Lower lobe of right lung (tissue), 2 donors: ENCODE measurements around the gene PARP15. TPM values are rescaled to one million over a fixed set of nuclear protein-coding genes. Genes with fewer than 3 reads are reported as not detected.
"Not testable (repeated sequence)": the region's sequence is repeated elsewhere in the genome, so short reads cannot be mapped to it uniquely, and the experiment has no call there.

ENCODE experiments used
- ATAC-seq, 2 donors: fragments of 200-7000 bp; cut with Tn5 transposase; one replicate each; pipeline ENCODE4 v1.9.1; 2020 to 2022; ENCODE audit warnings: mild to moderate bottlenecking in 2 of 2, moderate library complexity in 2 of 2
- DNase-seq: peaks from one replicate; pipeline ENCODE4 v3.0.0-alpha.2; 2020
- H3K27ac ChIP-seq: fragments of 200-600 bp; one replicate; pipeline ENCODE4 v1.8.0; 2022
- H3K27me3 ChIP-seq: fragments of 200-600 bp; one replicate; pipeline ENCODE4 v1.8.0; 2022; ENCODE audit warnings: low read depth
- H3K36me3 ChIP-seq: fragments of 200-600 bp; one replicate; pipeline ENCODE4 v1.8.0; 2022; ENCODE audit warnings: mild to moderate bottlenecking
- H3K4me1 ChIP-seq: fragments of 200-600 bp; one replicate; pipeline ENCODE4 v1.8.0; 2022
- H3K4me3 ChIP-seq: fragments of 200-600 bp; one replicate; pipeline ENCODE4 v1.8.0; 2022; ENCODE audit warnings: mild to moderate bottlenecking
- H3K9me3 ChIP-seq: fragments of 200-600 bp; one replicate; pipeline ENCODE4 v1.8.0; 2022
- intact Hi-C: fragments of 100-400 bp; cut with DNase I; formaldehyde crosslinking; loops from one replicate; pipeline ENCODE4 v1.11.0; 2022
- total RNA-seq: library from RNA; stranded (reverse); fragmentation: NEBNext Ultra II Directional; extraction: Animal tissue kit (Norgen Biotek cat#: 25700); gene quantifications from one replicate; pipeline ENCODE4 v1.2.1, GENCODE V29; 2021
- TF ChIP-seq, protein P1 (sequence below): fragments of 200-600 bp; IDR thresholded peaks from one replicate; pipeline ENCODE4 v1.8.0; 2022; ENCODE audit warnings: antibody characterized with exemption, mild to moderate bottlenecking
- donor health status: DM: no; HTN: yes; CAD: no; lungs with severe emphysema.

Gene PARP15
- total RNA-seq, 1 donor from 2014 or later = 11.4 TPM

DNA sequence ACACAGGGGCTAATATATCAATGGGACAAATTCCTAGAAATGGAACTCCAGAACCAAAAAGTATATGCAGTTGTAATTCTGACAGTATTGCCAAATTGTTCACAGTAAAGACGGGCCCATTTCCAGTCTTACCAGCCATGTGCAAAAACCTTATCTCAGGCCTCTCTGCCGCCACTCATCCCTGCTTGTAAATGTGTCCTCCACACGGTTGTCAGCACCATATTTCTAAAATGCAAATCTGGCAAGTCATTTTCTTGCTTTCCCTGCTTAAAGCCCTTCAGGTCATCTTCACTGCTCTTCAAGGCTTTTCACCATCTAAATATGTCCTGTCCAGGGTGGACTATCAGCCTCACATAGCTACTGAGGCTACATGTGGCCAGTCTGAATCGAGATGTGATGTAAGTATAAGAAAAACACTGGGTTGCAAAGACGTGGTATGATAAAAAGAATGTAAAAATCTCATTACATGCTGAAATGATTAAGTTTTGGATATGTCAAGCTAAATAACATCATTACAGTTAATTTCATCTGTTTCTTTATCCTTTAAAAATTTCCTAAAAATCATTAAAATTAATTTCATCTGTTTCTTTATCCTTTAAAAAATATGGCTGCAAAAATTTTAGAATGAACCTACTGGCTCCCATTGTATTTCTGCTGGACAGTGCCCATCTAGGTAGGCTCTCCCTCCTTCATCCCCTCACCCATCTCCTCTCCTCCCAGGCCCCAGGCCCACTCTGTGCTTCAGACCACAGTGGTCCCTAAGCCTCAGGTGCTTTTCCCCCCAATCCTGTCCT, 14.3 kb upstream of the PARP15 start:
- Histone ChIP-seq H3K27me3 (no peaks in the 10 kb centered on the region), H3K4me1 (peaks cover 59% of the 10 kb centered on the region), H3K27ac (peak overlapping the region; percentile 98), H3K36me3 (peaks cover 48% of the 10 kb centered on the region), H3K9me3 (no peaks in the 10 kb centered on the region), H3K4me3 (peak overlapping the region; percentile 73)
- intact Hi-C loops = loop anchor here (10.0 kb wide), 1 partner anchor 112 kb away; no protein-coding TSS in a partner anchor
- TF ChIP-seq, protein P1, sequence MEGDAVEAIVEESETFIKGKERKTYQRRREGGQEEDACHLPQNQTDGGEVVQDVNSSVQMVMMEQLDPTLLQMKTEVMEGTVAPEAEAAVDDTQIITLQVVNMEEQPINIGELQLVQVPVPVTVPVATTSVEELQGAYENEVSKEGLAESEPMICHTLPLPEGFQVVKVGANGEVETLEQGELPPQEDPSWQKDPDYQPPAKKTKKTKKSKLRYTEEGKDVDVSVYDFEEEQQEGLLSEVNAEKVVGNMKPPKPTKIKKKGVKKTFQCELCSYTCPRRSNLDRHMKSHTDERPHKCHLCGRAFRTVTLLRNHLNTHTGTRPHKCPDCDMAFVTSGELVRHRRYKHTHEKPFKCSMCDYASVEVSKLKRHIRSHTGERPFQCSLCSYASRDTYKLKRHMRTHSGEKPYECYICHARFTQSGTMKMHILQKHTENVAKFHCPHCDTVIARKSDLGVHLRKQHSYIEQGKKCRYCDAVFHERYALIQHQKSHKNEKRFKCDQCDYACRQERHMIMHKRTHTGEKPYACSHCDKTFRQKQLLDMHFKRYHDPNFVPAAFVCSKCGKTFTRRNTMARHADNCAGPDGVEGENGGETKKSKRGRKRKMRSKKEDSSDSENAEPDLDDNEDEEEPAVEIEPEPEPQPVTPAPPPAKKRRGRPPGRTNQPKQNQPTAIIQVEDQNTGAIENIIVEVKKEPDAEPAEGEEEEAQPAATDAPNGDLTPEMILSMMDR = no peak
- ATAC-seq = no peak
- DNase-seq = no peak

DNA sequence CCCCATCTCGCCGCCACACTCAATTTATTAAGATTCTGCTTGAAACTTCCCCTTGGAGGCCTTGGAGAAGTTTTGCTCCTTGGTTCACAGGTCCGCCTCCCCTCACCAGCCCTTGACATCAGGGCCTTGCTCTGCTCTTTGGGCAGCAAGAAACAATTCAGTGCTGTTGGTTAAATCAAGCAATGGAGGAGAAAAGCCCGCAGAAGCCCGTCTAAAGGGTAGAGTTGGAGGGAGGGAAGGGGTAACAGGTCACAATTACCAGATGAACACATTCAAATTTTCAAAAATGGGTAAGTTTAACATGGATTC, 13.8 kb upstream of the PARP15 start:
- intact Hi-C loops = loop anchor here (10.0 kb wide), 1 partner anchor 111 kb away; no protein-coding TSS in a partner anchor
- Histone ChIP-seq H3K9me3 (no peaks in the 10 kb centered on the region), H3K4me3 (peak overlapping the region; percentile 73), H3K4me1 (peaks cover 63% of the 10 kb centered on the region), H3K27ac (peak overlapping the region; percentile 98), H3K27me3 (no peaks in the 10 kb centered on the region), H3K36me3 (peaks cover 48% of the 10 kb centered on the region)
- ATAC-seq = peak; percentile 23 to 25
- TF ChIP-seq, protein P1 = no peak
- DNase-seq = no peak

DNA sequence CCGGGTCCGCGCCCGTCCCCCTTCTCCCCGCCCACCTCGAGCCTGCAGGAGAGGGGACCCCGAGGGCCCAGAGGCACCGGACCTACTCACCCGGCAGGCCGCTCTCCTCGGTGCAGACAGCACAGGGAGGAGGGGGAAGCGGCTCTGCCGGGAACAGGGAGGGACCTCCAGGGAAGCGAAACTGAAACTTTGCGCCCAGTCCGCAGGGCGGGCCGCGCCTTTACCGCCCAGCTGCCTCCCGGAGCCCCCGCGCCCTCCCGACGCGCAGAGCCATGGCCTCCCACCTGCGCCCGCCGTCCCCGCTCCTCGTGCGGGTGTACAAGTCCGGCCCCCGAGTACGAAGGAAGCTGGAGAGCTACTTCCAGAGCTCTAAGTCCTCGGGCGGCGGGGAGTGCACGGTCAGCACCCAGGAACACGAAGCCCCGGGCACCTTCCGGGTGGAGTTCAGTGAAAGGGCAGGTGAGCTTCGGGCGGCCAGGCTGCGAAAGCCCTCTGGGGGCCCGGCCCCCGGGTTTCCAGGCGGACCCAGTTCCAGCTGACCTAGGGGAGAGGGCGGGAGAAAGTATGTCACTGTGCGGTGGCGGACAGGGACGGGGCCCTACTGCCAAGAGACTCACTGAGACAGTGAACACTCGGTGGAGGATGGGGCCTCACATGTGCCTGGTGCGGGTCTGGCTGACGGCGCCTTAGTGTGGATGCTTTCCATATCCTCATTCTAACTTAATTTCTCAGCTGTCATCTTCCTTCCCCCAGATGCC, 13.1 kb upstream of the PARP15 start, which contains the start of the genes DTX3L and PARP9:
Gene DTX3L, plus strand, starts transcription at position 184 of the 758 bp plus-strand sequence. Its CDS starts 89 bp downstream, at position 273.
Gene PARP9, minus strand, starts transcription at position 146 of the 758 bp plus-strand sequence. CDS start 4,680 bp downstream, outside the sequence.
- H3K4me3 ChIP-seq = peak within 1 kb of the TSS; percentile 73
- peak; percentile 92 for DNase-seq
- intact Hi-C loops = loop anchor here (10.0 kb wide), 1 partner anchor 110 kb away; no protein-coding TSS in a partner anchor
- H3K27me3 ChIP-seq = no peaks in the 10 kb centered on the region
- ATAC-seq = peak; percentile 98 to 99
- no peaks in the 10 kb centered on the region for H3K9me3 ChIP-seq
- H3K36me3 ChIP-seq = peaks cover 48% of the 10 kb centered on the region
- H3K4me1 ChIP-seq = peaks cover 70% of the 10 kb centered on the region
- TF ChIP-seq, protein P1 = no peak
- peak within 1 kb of the TSS; percentile 98 for H3K27ac ChIP-seq

DNA sequence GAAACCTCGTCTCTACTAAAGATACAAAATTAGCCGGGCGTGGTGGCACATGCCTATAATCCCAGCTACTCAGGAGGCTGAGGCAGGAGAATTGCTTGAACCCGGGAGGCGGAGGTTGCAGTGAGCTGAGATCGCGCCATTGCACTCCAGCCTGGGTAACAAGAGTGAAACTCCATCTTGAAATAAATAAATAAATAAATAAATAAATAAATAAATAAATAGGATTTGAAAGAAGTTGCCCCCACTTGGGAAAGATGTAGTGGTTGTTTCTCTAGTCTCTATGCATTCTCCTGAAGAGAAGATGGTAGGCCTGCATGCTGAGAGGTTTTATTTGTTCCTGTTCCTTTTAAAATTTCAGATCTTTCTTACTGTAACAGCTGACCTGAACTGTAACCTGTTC, 9.3 kb upstream of the PARP15 start:
- H3K9me3 ChIP-seq, H3K27me3 ChIP-seq, ATAC-seq, H3K4me3 ChIP-seq, DNase-seq, H3K27ac ChIP-seq: not testable (repeated sequence)
- H3K36me3 ChIP-seq = peaks cover 75% of the 10 kb centered on the region
- peaks cover 53% of the 10 kb centered on the region for H3K4me1 ChIP-seq
- intact Hi-C loops = loop anchor here (10.0 kb wide), 1 partner anchor 107 kb away; no protein-coding TSS in a partner anchor

DNA sequence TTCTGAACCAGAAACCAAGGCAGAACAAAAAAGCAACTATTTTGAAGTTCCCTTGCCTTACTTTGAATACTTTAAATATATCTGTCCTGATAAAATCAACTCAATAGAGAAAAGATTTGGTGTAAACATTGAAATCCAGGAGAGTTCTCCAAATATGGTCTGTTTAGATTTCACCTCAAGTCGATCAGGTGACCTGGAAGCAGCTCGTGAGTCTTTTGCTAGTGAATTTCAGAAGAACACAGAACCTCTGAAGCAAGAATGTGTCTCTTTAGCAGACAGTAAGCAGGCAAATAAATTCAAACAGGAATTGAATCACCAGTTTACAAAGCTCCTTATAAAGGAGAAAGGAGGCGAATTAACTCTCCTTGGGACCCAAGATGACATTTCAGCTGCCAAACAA, 8.7 kb upstream of the PARP15 start:
- TF ChIP-seq, protein P1 = no peak
- intact Hi-C loops = loop anchor here (10.0 kb wide), 1 partner anchor 106 kb away; no protein-coding TSS in a partner anchor
- Histone ChIP-seq H3K4me1 (peaks cover 55% of the 10 kb centered on the region), H3K27me3 (no peaks in the 10 kb centered on the region), H3K27ac (peak overlapping the region; percentile 4), H3K4me3 (no peak overlapping the region), H3K9me3 (no peaks in the 10 kb centered on the region), H3K36me3 (peaks cover 79% of the 10 kb centered on the region)
- DNase-seq (no peak), ATAC-seq (no peak)
